PC-3 (cell line): ENCODE measurements around the gene NRXN2.

Experiments
- CTCF ChIP-seq: fragments of 300-600 bp; sonication (generic); conservative IDR thresholded peaks from 2 replicates; pipeline ENCODE4 v1.5.1; 2017; ENCODE audit warnings: antibody characterized with exemption, low read depth, mild to moderate bottlenecking, low read length
- EZH2phosphoT487 ChIP-seq: fragments of 300-600 bp; sonication (generic); IDR thresholded peaks from 2 replicates; pipeline ENCODE4 v1.6.1; 2018; ENCODE audit warnings: mild to moderate bottlenecking, antibody characterized with exemption, low read length, borderline replicate concordance

- TF ChIP-seq CTCF (no peak), EZH2phosphoT487 (no peak)
Observed at GRCh38 chr11:64592234-64592615, 130.8 kb downstream of the NRXN2 start.
